ENCODE measurements around the gene XPR1.

DNA sequence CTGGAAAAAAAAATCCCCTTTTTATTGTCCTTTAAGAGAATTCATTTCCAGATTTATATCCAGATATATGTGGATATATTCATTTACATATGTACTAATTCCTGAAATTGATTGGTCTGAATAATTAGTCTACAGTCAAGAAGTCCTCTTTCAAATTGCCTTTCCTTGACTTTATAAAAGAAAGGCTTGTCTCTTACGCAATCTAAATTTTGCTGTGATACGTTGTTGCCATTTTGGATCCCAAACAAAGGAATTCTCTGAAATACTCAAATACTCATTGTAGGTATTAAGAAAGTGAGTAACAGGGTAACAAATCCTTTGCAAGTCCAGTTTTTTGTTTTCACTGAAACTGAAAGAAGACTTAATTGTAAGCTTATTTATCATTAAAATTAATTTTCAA lies 144.0 kb downstream of the XPR1 start:
- TF ChIP-seq, protein P1, sequence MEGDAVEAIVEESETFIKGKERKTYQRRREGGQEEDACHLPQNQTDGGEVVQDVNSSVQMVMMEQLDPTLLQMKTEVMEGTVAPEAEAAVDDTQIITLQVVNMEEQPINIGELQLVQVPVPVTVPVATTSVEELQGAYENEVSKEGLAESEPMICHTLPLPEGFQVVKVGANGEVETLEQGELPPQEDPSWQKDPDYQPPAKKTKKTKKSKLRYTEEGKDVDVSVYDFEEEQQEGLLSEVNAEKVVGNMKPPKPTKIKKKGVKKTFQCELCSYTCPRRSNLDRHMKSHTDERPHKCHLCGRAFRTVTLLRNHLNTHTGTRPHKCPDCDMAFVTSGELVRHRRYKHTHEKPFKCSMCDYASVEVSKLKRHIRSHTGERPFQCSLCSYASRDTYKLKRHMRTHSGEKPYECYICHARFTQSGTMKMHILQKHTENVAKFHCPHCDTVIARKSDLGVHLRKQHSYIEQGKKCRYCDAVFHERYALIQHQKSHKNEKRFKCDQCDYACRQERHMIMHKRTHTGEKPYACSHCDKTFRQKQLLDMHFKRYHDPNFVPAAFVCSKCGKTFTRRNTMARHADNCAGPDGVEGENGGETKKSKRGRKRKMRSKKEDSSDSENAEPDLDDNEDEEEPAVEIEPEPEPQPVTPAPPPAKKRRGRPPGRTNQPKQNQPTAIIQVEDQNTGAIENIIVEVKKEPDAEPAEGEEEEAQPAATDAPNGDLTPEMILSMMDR (conservative IDR thresholded peaks at IDR 0.05; ENCODE audit: low read length): no peak
- no peak for TF ChIP-seq EZH2phosphoT487 (IDR thresholded peaks at IDR 0.05; ENCODE audit: borderline replicate concordance)

Data from Loucy (cell line).